ENCODE data around the gene FBXO42. TPM values are rescaled to one million over a fixed set of nuclear protein-coding genes. Genes with fewer than 3 reads are reported as not detected.
A peak's percentile ranks its signal among the peaks of the same experiment; 100 is the strongest.

The FBXO42 gene
- 10 to 100 TPM in 3 of 6 experiments, 1 to 10 TPM in 3; 7.9 to 14.1 (median 10.2) TPM for total RNA-seq
- long read RNA-seq, partial matches to known transcripts, result 1 of 5 reads
- long read RNA-seq, other reads (novel, unspliced or antisense), result 4 of 5 reads

DNA sequence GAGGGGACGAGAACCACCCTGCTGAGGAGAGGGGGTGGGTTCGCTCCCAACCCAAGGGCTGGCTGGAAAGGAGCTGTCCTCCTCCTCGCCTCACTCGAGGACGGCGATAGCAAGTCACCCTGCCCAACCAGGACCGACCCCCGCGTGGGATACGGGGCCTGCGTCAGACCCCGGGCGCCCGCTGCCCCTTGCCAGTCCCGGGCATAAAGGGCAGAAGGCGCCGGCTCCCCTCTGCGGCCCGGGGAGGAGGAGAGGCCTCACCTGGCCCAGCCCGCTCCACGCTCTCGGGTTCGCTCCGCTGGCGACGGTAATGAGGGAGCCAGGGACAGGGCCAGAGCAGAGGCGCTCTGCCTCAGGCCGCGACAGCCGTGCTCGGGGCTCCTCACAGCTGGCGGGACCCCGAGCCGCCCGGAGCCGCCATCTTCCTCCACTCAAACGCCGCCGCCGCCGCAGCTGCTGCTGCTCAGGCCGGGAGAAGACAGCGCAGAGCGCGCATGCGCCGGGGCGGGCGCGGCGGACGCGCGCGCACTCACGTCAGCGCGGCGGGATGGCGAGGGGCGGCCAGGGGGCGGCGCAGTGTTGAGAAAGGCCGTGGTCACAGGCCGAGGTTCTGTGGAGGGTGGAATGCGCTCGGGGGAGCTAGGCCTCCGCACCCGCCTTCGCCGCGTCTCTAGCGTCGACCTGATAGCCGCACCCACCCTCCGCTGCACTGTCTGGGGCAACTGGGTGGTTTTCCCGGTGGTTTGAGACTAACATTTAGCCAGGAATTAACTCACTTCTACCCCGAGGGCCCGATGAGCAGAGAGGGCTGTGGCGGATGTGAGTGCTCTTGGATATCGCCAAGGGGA is at the start of gene FBXO42:
FBXO42 (minus strand) TSS at position 487 of the 848 bp plus-strand sequence. CDS start 37,062 bp downstream, outside the sequence.
- Histone ChIP-seq H3K4me3 (peak within 1 kb of the TSS; percentile 71 to 94 (median 90)), H3K9me3 (no peaks in the 10 kb centered on the region), H3K27me3 (no peaks in the 10 kb centered on the region), H3K36me3 (no peaks in the 10 kb centered on the region), H3K4me1 (peaks cover 0 to 7% (median 0%) of the 10 kb centered on the region in 4 donors), H3K27ac (peak within 1 kb of the TSS; percentile 68 to 93 (median 93))
- DNase-seq (peak; percentile 92 to 93 (median 93)), ATAC-seq (peak; percentile 91 to 97 (median 95))
- 0% methylated on average over 4 of the region's 81 CpGs for WGBS (ENCODE audit: insufficient coverage, low coverage, low lambda C conversion rate, missing lambda C conversion rate)
- TF ChIP-seq, protein P1, sequence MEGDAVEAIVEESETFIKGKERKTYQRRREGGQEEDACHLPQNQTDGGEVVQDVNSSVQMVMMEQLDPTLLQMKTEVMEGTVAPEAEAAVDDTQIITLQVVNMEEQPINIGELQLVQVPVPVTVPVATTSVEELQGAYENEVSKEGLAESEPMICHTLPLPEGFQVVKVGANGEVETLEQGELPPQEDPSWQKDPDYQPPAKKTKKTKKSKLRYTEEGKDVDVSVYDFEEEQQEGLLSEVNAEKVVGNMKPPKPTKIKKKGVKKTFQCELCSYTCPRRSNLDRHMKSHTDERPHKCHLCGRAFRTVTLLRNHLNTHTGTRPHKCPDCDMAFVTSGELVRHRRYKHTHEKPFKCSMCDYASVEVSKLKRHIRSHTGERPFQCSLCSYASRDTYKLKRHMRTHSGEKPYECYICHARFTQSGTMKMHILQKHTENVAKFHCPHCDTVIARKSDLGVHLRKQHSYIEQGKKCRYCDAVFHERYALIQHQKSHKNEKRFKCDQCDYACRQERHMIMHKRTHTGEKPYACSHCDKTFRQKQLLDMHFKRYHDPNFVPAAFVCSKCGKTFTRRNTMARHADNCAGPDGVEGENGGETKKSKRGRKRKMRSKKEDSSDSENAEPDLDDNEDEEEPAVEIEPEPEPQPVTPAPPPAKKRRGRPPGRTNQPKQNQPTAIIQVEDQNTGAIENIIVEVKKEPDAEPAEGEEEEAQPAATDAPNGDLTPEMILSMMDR (IDR thresholded peaks at IDR 0.05), result peak; percentile 34 to 57 (median 52)
- peak; percentile 94 for TF ChIP-seq POLR2A (IDR thresholded peaks at IDR 0.05)
- intact Hi-C loops (cut with DNase I), result loop anchor here in 1 of 2 donors (10.0 kb wide), 1 partner anchor 97 kb away; no protein-coding TSS in a partner anchor

GRCh38 chr1:16398371-16398953 is 46.2 kb upstream of the FBXO42 start:
- no peaks in the 10 kb centered on the region for H3K27me3 ChIP-seq
- WGBS (ENCODE audit: insufficient coverage, low coverage, low lambda C conversion rate, missing lambda C conversion rate), result no CpG with 5 or more reads among the region's 5 CpGs
- peaks cover 0 to 19% (median 11%) of the 10 kb centered on the region in 4 donors for H3K36me3 ChIP-seq
- no peaks in the 10 kb centered on the region for H3K9me3 ChIP-seq
- DNase-seq (no peak), ATAC-seq (no peak)
- no peak overlapping the region for H3K4me3 ChIP-seq
- TF ChIP-seq, protein P1 (IDR thresholded peaks at IDR 0.05), result no peak
- no peak for TF ChIP-seq POLR2A (IDR thresholded peaks at IDR 0.05)
- H3K27ac ChIP-seq, result no peak overlapping the region
- peaks cover 0 to 4% (median 0%) of the 10 kb centered on the region in 4 donors for H3K4me1 ChIP-seq
- intact Hi-C loops (cut with DNase I), result no loop called here

- no peak overlapping the region for H3K4me3 ChIP-seq
- no peaks in the 10 kb centered on the region for H3K27me3 ChIP-seq
- TF ChIP-seq, protein P1 (IDR thresholded peaks at IDR 0.05), result no peak
- TF ChIP-seq POLR2A (IDR thresholded peaks at IDR 0.05), result no peak
- H3K27ac ChIP-seq, result no peak overlapping the region
- intact Hi-C loops (cut with DNase I), result no loop called here
- 44% methylated on average over 4 of the region's 5 CpGs for WGBS (ENCODE audit: insufficient coverage, low coverage, low lambda C conversion rate, missing lambda C conversion rate)
- DNase-seq (no peak), ATAC-seq (no peak)
- H3K9me3 ChIP-seq, result no peaks in the 10 kb centered on the region
- peaks cover 0 to 22% (median 11%) of the 10 kb centered on the region in 4 donors for H3K36me3 ChIP-seq
- peaks cover 0 to 4% (median 0%) of the 10 kb centered on the region in 4 donors for H3K4me1 ChIP-seq
Measured at GRCh38 chr1:16397120-16397519, 44.8 kb upstream of the FBXO42 start.

GRCh38 chr1:16396591-16396990 is 44.3 kb upstream of the FBXO42 start:
- Histone ChIP-seq H3K4me3 (no peak overlapping the region), H3K4me1 (peaks cover 0 to 5% (median 2%) of the 10 kb centered on the region in 4 donors), H3K9me3 (no peaks in the 10 kb centered on the region), H3K27me3 (no peaks in the 10 kb centered on the region), H3K27ac (no peak overlapping the region), H3K36me3 (peaks cover 0 to 22% (median 11%) of the 10 kb centered on the region in 4 donors)
- WGBS (ENCODE audit: insufficient coverage, low coverage, low lambda C conversion rate, missing lambda C conversion rate), result 54% methylated on average over 7 of the region's 7 CpGs
- TF ChIP-seq POLR2A (IDR thresholded peaks at IDR 0.05), result no peak
- TF ChIP-seq, protein P1 (IDR thresholded peaks at IDR 0.05), result no peak
- DNase-seq (peak in 2 of 3 donors; percentile 41 to 56), ATAC-seq (peak; percentile 30 to 55 (median 46))
- intact Hi-C loops (cut with DNase I), result no loop called here

Data from right lobe of liver (tissue), 6 donors.